Peyer's patch (tissue), 4 donors: Measurements from ENCODE around the gene UNKL.

ENCODE experiments used
- CTCF ChIP-seq, 6 experiments: fragments of 450-650 bp in 4 of 6; fragments of 200-600 bp in 2 of 6; sonication (generic) in 1 of 6; IDR thresholded peaks; one replicate each; pipeline ENCODE4 v1.5.1; 2017 to 2019; ENCODE audit warnings: antibody characterized with exemption in 6 of 6, mild to moderate bottlenecking in 3 of 6, moderate library complexity in 1 of 6
- POLR2A ChIP-seq, 2 donors: fragments of 450-650 bp; IDR thresholded peaks; one replicate each; pipeline ENCODE4 v1.5.1; 2017; ENCODE audit warnings: antibody characterized with exemption in 2 of 2, mild to moderate bottlenecking in 2 of 2, moderate library complexity in 2 of 2

- TF ChIP-seq CTCF (IDR thresholded peaks at IDR 0.05) (no peak), POLR2A (IDR thresholded peaks at IDR 0.05) (no peak)
Observed at GRCh38 chr16:1422076-1422475, 7.6 kb upstream of the UNKL start.
